ENCODE results near the gene ANKRD11.
"Not testable (repeated sequence)": the region's sequence is repeated elsewhere in the genome, so short reads cannot be mapped to it uniquely, and the experiment has no call there.

Gene ANKRD11

GRCh38 chr16:89277049-89277448 is 213.3 kb downstream of the ANKRD11 start:
- DNase-seq: no peak

- no peak for DNase-seq
These were observed 214.3 kb downstream of the ANKRD11 start for GRCh38 chr16:89275837-89276720.

DNA sequence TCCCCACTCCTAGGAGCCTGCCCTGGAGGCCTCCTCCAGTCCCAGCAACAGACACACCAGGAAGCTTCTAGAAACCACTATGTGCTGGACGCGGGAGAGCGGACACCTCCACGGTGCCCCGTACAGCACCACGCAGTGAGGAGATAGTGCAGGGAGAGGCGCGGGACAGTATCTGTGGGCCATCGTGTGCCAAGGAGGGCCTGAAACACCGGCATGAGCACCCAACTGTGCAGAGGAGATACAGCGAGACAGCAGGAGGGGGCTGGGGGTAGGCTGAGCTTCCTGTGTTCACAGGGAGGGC is 215.1 kb downstream of the ANKRD11 start:
- no peak for DNase-seq

- no peak for DNase-seq
These were observed 215.6 kb downstream of the ANKRD11 start for GRCh38 chr16:89274561-89275283.

DNA sequence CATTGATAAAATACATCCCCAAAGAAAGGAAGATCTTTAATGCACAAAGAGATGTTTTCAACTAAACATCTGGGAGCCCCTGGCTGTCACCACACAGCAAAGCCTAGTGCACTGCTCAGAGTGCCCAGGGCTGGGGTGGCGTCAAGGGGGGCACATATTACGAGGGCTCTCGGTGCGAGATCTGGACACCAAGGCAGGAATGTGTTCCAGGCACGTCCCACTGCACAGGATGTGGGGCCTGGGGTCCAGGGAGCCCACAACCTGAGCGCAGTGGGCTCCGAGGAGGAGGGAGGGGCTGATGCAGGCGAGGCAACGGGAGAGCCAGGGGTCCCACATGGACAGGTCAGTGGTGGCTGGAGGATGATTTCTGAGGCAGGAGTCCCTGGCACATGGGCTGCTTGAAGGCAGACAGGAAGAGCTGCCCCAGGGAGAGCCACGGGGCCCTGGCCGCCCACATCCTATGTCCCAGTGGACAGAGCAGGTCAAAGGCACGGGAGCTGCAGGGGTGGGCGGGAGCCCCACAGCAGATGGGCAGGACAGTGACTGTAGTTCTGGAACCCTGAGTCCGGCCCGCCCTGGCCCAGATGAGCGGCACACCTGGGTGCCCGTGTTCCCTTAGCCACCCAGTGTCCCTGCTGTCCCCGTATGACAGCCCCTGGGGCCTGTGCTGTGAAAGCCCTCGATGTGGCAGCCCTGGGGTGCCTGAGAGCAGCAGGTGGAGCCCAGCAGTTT is 216.5 kb downstream of the ANKRD11 start:
- no peak for DNase-seq

- DNase-seq: no peak
These were observed 217.7 kb downstream of the ANKRD11 start for GRCh38 chr16:89272631-89273030.

DNA sequence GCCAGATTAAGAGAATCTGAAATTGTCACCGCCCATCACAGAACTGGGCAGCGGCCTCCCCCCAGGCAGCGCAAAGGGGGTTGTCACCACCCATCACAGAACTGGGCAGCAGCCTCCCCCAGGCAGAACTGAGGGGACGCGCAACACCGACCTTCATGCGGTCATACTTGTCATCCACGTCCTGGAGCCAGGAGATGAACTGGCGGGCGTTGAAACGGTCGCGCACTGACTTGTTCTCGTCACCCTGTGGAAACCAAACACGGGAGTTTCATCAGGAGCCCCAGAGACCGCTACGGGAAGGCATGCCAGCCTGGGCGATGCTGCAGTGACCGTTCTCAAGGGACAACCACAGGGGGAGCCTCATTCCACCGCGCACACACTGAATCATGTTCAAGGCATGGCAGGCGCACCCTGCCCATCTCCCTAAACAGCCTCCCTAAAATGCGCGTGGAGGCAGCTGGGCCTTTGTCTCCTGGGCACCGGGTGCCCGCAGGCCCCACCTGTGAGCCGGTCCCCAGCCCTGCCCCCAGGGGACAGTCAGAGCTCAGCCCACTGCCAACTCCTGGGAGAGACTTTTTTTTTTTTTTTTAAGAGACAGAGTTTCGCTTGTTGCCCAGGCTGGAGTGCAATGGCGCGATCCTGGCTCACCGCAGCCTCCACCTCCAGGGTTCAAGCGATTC is 219.6 kb downstream of the ANKRD11 start:
- DNase-seq: no peak

DNA sequence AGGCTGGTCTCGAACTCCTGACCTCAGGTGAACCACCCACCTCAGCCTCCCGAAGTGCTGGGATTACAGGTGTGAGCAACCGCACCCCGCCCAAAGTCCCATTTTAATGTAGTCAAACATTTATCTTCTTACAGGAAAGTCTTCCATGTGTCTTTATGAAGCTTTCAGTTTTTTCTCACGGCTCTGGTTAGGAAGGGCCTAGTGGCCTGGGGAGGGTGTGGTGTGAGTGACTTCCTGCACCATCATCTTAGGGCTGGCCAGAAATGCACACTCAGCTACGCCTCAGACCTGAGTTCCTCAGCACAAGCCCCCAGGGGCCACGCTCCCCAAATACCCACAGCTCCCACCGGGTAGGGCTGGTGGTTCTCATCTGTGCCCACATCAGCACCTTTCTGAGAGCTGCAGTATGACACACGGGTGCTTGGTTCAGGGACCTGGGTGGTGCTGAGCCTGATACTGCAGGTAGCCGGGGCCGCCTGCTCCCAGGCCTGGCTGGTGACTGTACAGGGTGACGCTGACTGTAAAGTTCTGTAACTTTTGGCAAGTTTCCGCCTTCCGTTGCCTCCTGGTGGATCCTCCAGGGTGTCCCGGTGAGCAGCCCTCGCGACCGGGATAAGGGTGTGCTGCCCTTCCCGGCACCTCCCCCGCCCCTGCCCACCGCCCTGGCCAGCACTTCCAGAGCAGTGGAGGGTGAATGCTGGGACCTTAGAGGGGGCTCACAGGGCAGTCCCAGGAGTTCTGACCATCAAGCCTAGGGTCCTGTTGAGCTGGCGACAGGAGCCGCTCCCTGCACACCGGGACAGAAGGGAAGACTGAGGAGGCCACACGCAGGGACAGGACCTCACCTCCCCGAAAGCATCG is 220.3 kb downstream of the ANKRD11 start:
- DNase-seq: no peak

- DNase-seq: peak; percentile 61
These were observed 221.2 kb downstream of the ANKRD11 start for GRCh38 chr16:89268987-89269735.

- DNase-seq: no peak
These were observed 221.8 kb downstream of the ANKRD11 start for GRCh38 chr16:89268585-89268984.

DNA sequence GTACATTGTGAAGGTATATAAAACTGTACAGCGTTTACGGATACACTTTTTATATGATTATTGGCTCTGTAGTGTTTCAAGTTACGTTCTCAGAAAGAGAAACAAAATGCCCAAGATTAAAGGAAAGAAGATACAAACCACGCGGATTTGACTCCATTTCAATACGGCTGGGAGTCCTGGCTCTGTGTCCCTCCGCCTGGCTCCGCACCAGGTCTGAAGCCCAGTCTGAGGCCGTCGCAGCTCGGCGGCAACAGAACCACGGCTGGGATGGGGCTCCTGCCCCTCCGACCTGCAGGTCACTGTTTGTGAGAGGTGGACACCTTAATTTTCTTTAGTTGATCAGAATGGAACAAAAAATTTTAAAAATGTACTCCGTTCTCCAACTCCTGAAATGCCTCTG is 222.6 kb downstream of the ANKRD11 start:
- DNase-seq: not testable (repeated sequence)

- DNase-seq: no peak
These were observed 223.7 kb downstream of the ANKRD11 start for GRCh38 chr16:89266521-89267134.

DNA sequence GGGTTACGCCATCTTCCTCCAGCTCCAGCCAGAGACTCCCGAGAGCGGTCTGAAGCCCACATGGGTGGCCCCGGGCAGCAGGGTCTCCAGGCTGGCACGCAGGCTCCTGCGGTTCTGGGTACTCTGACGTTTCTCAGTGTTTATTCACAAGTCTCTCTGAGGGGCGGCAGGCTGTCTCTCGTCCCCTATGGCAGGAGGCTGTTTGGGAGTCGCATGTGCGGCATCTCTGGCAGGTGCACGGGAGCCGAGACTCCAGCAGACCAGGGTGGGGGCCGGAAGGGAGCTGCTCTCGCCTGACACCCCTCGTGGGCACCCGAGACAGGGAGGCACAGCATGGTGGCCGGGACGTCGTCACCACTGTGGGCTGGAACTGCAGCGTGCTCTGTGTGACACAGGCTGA is 224.7 kb downstream of the ANKRD11 start:
- no peak for DNase-seq

- DNase-seq: no peak
These were observed 225.4 kb downstream of the ANKRD11 start for GRCh38 chr16:89264800-89265550.

DNA sequence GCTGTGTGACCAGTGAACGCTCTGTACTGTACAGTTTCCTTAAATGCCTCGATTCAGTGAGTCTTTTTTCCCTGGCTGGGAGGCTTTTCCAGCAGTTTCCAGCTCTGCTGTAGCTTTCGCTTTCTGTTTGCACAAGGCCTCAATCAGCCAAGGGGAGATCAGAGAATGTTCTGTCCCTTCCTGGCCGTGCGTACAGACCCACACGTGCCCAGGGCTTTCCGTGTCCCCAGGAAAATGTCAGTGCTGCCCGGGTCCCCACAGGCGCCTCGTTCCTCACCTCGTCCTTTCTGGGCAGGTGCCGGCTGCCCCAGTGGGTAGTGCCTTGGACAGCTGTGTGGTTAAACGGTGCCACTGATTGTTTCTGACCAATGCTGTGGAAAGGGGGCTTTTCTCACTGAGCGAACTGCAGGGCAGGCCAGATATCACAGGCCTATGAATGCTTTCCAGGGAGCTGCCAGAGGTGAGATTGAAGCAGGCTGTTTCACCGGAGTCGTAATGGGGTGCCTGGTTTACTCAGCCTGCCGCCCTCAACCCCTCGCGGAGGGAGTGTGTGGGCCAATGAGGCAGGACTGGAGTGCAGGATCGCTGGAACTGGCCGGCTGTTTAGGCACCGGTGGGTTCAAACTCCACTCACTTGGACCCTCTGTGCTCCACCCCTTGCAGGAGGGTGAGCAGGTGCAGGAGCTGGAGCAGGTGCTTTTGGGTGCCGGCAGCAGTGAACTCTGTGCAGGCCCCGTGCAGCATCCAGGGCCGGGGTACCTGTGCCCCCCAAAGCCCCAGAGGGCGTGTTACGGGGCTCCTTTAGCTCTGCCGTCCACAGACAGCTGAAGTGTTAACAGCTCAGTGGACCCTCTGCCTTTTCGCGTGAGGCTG is 228.4 kb downstream of the ANKRD11 start:
- DNase-seq: peak; percentile 24

GRCh38 chr16:89259901-89260300 is 230.5 kb downstream of the ANKRD11 start:
- DNase-seq: not testable (repeated sequence)

- no peak for DNase-seq
These were observed 232.4 kb downstream of the ANKRD11 start for GRCh38 chr16:89257757-89258465.

DNA sequence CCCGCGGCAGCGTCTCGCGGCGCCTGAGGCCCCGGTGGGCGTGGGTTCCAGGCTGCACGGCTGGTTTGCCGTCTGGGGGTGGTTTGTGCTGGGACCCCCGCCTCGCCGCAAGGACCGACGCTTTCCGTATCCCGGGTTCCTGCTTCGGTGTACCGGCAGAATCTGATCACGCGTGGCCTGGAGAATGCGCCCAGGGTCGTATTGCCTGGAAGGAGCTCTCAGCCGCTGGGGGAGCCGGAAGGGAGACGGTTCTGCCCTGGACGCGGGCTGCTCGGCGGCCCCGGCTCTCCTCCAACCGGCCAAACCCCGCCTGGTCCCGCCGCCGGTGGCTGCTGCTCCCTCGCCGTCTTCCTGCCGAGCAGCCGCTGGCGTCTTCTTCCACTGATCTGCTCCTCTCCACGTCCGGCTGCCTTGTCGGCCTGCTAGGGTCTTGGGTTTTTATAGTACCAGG is 233.1 kb downstream of the ANKRD11 start:
- DNase-seq: peak; percentile 24
